Vein endothelial cell (primary cell): Measurements from ENCODE around the gene ZNF629. TPM values are rescaled to one million over a fixed set of nuclear protein-coding genes. Genes with fewer than 3 reads are reported as not detected.

Experiments used
- small RNA-seq: library from RNA; depleted of rRNA; stranded (forward); fragments of <200 nt; gene quantifications from one replicate; pipeline ENCODE3, GENCODE V24; 2012
- total RNA-seq: library from RNA; depleted of rRNA; stranded (reverse); fragments of >200 nt; gene quantifications from 2 replicates; pipeline ENCODE4 v1.2.3, GENCODE V29; 2012

The ZNF629 gene
- 13.9 and 18.3 TPM in 2 replicates for total RNA-seq

GRCh38 chr16:30786936-30787612, at the start of gene ZNF629:
TSS of gene ZNF629 (minus strand) at chr16:30787205. CDS start at chr16:30784482, 2,723 bp downstream.

GRCh38 chr16:30761928-30762902, 24.8 kb downstream of the ZNF629 start, which contains the start of the genes CFAP119 and RNF40:
TSS of gene CFAP119 (minus strand) at chr16:30762062. CDS start at chr16:30761748, 314 bp downstream.
TSS of gene RNF40 (plus strand) at chr16:30762322. CDS start at chr16:30762546, 224 bp downstream.

GRCh38 chr16:30747799-30748633, 39.0 kb downstream of the ZNF629 start, which contains the start of gene PHKG2:
TSS of gene PHKG2 (plus strand) at chr16:30748425. CDS start at chr16:30748821, 396 bp downstream.

Small RNA genes lying within 50 kb of the gene (small RNA-seq; reads per million reads assigned to genes)
- gene RF00017, result not detected

Other genes starting within 250 kb of the ZNF629 start
- gene ZNF764, start 228.8 kb downstream of the ZNF629 start, total RNA-seq, result 10.5 and 10.6 TPM in 2 replicates
- gene ZNF688, start 215.5 kb downstream of the ZNF629 start, total RNA-seq, result 5.2 and 6.2 TPM in 2 replicates
- 12.7 and 13.0 TPM in 2 replicates for gene ZNF785, start 201.5 kb downstream of the ZNF629 start, total RNA-seq
- gene ZNF689, start 176.8 kb downstream of the ZNF629 start, total RNA-seq, result 7.2 and 7.9 TPM in 2 replicates
- 11.4 and 15.7 TPM in 2 replicates for gene PRR14, start 136.2 kb downstream of the ZNF629 start, total RNA-seq
- 31.4 and 40.1 TPM in 2 replicates for gene FBRS, start 128.8 kb downstream of the ZNF629 start, total RNA-seq
- 30.4 and 31.7 TPM in 2 replicates for gene SRCAP, start 88.0 kb downstream of the ZNF629 start, total RNA-seq
- 20.9 and 25.4 TPM in 2 replicates for gene PHKG2, start 38.8 kb downstream of the ZNF629 start, total RNA-seq
- gene CFAP119, start 25.1 kb downstream of the ZNF629 start, total RNA-seq, result 2.0 and 3.5 TPM in 2 replicates
- 89.9 and 94.1 TPM in 2 replicates for gene RNF40, start 24.9 kb downstream of the ZNF629 start, total RNA-seq
- 25.7 and 31.0 TPM in 2 replicates for gene BCL7C, start 106.9 kb upstream of the ZNF629 start, total RNA-seq
- gene CTF1, start 109.4 kb upstream of the ZNF629 start, total RNA-seq, result 0.19 and 0.65 TPM in 2 replicates
- 33.7 and 42.1 TPM in 2 replicates for gene FBXL19, start 136.4 kb upstream of the ZNF629 start, total RNA-seq
- 24.2 and 26.8 TPM in 2 replicates for gene ORAI3, start 161.9 kb upstream of the ZNF629 start, total RNA-seq
- 5.1 and 16.0 TPM in 2 replicates for gene SETD1A, start 170.5 kb upstream of the ZNF629 start, total RNA-seq
- gene HSD3B7, start 198.0 kb upstream of the ZNF629 start, total RNA-seq, result 15.6 and 22.2 TPM in 2 replicates
- gene STX1B, start 223.4 kb upstream of the ZNF629 start, total RNA-seq, result 0.33 and 0.48 TPM in 2 replicates
- gene STX4, start 246.4 kb upstream of the ZNF629 start, total RNA-seq, result 22.5 and 25.1 TPM in 2 replicates